ENCODE results near the gene NOXO1. TPM values are rescaled to one million over a fixed set of nuclear protein-coding genes. Genes with fewer than 3 reads are reported as not detected.

NOXO1 gene
- total and polyA plus RNA-seq, 10 of the 15 experiments (the other 5 are each of a cell fraction or from before 2014, with no cell fraction given) = 0.09 to 0.76 (median 0.26) TPM; not detected in 4

GRCh38 chr16:1942810-1943726, 38.2 kb downstream of the NOXO1 start, which contains the start of gene MSRB1 (continued):
- TF ChIP-seq, protein P1, sequence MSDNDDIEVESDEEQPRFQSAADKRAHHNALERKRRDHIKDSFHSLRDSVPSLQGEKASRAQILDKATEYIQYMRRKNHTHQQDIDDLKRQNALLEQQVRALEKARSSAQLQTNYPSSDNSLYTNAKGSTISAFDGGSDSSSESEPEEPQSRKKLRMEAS (IDR thresholded peaks at IDR 0.05; ENCODE audit: low read depth, low read length) = peak; percentile 79; the same call in 1 of the 2 replicates
- TF ChIP-seq SPI1 (IDR thresholded peaks at IDR 0.05; ENCODE audit: borderline replicate concordance, insufficient read depth, low read depth, low read length) (peak; percentile 37; the same call in 1 of the 2 replicates), JUNB (IDR thresholded peaks at IDR 0.05) (peak; percentile 80), ZNF274 (IDR thresholded peaks at IDR 0.05; ENCODE audit: insufficient read depth, insufficient read length) (no peak), BACH1 (IDR thresholded peaks at IDR 0.05; ENCODE audit: borderline replicate concordance) (peak; percentile 17; the same call in 1 of the 2 replicates), MYB (IDR thresholded peaks at IDR 0.05; ENCODE audit: borderline replicate concordance, low read depth, low read length) (no peak), MEF2A (IDR thresholded peaks at IDR 0.05; ENCODE audit: insufficient read depth, low read depth, low read length) (no peak), FOXK2 (IDR thresholded peaks at IDR 0.05) (no peak), EGR1 (IDR thresholded peaks at IDR 0.05; ENCODE audit: borderline replicate concordance in 1 of 2, low read depth in 2 of 2, low read length in 2 of 2) (peak in 1 of 2 experiments; percentile 4; a peak in 1 of 3 replicates), ZNF24 (IDR thresholded peaks at IDR 0.05) (no peak), HDAC6 (IDR thresholded peaks at IDR 0.05; ENCODE audit: unreplicated experiment) (no peak), MTA2 (IDR thresholded peaks at IDR 0.05; ENCODE audit: low read depth) (no peak), SMAD5 (IDR thresholded peaks at IDR 0.05; ENCODE audit: low read depth) (0 out of 2 replicates have a peak, but pooled peaks have one; percentile 41), CREB1 (IDR thresholded peaks at IDR 0.05; ENCODE audit: low read depth) (peak; percentile 34; the same call in 1 of the 2 replicates), NBN (IDR thresholded peaks at IDR 0.05) (peak; percentile 24), EED (IDR thresholded peaks at IDR 0.05; ENCODE audit: low read depth) (no peak), RELB (IDR thresholded peaks at IDR 0.05; ENCODE audit: low read depth) (peak; percentile 89; the same call in 1 of the 2 replicates), MEF2B (IDR thresholded peaks at IDR 0.05; ENCODE audit: partially characterized antibody, poor library complexity, severe bottlenecking) (peak; percentile 31)
- TF ChIP-seq, protein P2, sequence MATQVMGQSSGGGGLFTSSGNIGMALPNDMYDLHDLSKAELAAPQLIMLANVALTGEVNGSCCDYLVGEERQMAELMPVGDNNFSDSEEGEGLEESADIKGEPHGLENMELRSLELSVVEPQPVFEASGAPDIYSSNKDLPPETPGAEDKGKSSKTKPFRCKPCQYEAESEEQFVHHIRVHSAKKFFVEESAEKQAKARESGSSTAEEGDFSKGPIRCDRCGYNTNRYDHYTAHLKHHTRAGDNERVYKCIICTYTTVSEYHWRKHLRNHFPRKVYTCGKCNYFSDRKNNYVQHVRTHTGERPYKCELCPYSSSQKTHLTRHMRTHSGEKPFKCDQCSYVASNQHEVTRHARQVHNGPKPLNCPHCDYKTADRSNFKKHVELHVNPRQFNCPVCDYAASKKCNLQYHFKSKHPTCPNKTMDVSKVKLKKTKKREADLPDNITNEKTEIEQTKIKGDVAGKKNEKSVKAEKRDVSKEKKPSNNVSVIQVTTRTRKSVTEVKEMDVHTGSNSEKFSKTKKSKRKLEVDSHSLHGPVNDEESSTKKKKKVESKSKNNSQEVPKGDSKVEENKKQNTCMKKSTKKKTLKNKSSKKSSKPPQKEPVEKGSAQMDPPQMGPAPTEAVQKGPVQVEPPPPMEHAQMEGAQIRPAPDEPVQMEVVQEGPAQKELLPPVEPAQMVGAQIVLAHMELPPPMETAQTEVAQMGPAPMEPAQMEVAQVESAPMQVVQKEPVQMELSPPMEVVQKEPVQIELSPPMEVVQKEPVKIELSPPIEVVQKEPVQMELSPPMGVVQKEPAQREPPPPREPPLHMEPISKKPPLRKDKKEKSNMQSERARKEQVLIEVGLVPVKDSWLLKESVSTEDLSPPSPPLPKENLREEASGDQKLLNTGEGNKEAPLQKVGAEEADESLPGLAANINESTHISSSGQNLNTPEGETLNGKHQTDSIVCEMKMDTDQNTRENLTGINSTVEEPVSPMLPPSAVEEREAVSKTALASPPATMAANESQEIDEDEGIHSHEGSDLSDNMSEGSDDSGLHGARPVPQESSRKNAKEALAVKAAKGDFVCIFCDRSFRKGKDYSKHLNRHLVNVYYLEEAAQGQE (IDR thresholded peaks at IDR 0.05; ENCODE audit: low read depth, low read length) = no peak
- TF ChIP-seq, protein P3, sequence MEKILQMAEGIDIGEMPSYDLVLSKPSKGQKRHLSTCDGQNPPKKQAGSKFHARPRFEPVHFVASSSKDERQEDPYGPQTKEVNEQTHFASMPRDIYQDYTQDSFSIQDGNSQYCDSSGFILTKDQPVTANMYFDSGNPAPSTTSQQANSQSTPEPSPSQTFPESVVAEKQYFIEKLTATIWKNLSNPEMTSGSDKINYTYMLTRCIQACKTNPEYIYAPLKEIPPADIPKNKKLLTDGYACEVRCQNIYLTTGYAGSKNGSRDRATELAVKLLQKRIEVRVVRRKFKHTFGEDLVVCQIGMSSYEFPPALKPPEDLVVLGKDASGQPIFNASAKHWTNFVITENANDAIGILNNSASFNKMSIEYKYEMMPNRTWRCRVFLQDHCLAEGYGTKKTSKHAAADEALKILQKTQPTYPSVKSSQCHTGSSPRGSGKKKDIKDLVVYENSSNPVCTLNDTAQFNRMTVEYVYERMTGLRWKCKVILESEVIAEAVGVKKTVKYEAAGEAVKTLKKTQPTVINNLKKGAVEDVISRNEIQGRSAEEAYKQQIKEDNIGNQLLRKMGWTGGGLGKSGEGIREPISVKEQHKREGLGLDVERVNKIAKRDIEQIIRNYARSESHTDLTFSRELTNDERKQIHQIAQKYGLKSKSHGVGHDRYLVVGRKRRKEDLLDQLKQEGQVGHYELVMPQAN (conservative IDR thresholded peaks at IDR 0.05) = peak; percentile 79

Measured in GM12878 (cell line).